Erythroblast (primary cell): Measurements from ENCODE around the gene KRTAP21-3.

Experiments
- GATA1 ChIP-seq: IDR thresholded peaks from 2 replicates; pipeline ENCODE4 v1.6.1; 2011; ENCODE audit warnings: low read depth, mild to moderate bottlenecking, control low read depth, low read length, moderate library complexity
- POLR2A ChIP-seq: IDR thresholded peaks from 2 replicates; pipeline ENCODE4 v1.6.1; 2011; ENCODE audit warnings: mild to moderate bottlenecking, low read length

- TF ChIP-seq POLR2A, result no peak
- no peak for TF ChIP-seq GATA1
Measured at GRCh38 chr21:30676737-30677136, 41.8 kb downstream of the KRTAP21-3 start.
